Ovary (tissue), 3 donors: Measurements from ENCODE around the gene STXBP4.

ENCODE experiments used
- POLR2A ChIP-seq: fragments of 450-650 bp; IDR thresholded peaks from one replicate; pipeline ENCODE4 v1.6.1; 2017; ENCODE audit warnings: antibody characterized with exemption, mild to moderate bottlenecking, moderate library complexity
- TF ChIP-seq, protein P1 (sequence below), 3 donors: fragments of 450-650 bp in 2 of 3; fragments of 200-600 bp in 1 of 3; IDR thresholded peaks; one replicate each; pipeline versions ENCODE4 v1.5.1 to v1.8.0; 2016 to 2022; ENCODE audit warnings: antibody characterized with exemption in 3 of 3, mild to moderate bottlenecking in 1 of 3
- donor health status: DM: no; HTN: no; CAD: no.

DNA sequence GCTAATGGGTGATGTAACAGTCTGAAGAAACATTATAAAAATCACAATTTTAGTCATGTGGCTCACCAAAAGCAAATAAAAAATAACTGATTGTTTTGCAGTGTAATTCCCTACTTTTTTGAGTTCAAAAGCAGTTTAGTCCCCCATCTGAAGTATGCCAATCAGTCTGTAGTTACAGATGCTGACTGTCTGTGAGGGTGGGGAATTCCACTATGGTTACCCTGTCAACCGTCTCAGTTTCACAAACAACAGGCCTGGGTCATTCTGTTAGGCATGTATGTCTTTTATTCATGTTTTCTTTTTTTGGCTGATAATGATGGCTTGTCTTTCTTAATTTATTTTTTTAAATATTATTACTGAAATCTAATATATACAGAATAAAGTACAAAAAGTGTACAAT is 69.3 kb downstream of the STXBP4 start:
- TF ChIP-seq POLR2A, result no peak
- TF ChIP-seq, protein P1, sequence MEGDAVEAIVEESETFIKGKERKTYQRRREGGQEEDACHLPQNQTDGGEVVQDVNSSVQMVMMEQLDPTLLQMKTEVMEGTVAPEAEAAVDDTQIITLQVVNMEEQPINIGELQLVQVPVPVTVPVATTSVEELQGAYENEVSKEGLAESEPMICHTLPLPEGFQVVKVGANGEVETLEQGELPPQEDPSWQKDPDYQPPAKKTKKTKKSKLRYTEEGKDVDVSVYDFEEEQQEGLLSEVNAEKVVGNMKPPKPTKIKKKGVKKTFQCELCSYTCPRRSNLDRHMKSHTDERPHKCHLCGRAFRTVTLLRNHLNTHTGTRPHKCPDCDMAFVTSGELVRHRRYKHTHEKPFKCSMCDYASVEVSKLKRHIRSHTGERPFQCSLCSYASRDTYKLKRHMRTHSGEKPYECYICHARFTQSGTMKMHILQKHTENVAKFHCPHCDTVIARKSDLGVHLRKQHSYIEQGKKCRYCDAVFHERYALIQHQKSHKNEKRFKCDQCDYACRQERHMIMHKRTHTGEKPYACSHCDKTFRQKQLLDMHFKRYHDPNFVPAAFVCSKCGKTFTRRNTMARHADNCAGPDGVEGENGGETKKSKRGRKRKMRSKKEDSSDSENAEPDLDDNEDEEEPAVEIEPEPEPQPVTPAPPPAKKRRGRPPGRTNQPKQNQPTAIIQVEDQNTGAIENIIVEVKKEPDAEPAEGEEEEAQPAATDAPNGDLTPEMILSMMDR (IDR thresholded peaks at IDR 0.05), result no peak
